HG03442 (cell line): ENCODE measurements around the gene TEAD3.

ENCODE experiments used
- ATAC-seq: cut with Tn5 transposase; IDR thresholded peaks from one replicate; pipeline ENCODE4 v1.9.1; 2021; ENCODE audit warnings: mild to moderate bottlenecking, moderate library complexity; ENCODE audit not compliant: unreplicated experiment

The TEAD3 gene

GRCh38 chr6:35492974-35493284 lies 4.0 kb downstream of the TEAD3 start:
- no peak for ATAC-seq

- ATAC-seq, result no peak
These were observed 4.5 kb downstream of the TEAD3 start for GRCh38 chr6:35492258-35492973.

DNA sequence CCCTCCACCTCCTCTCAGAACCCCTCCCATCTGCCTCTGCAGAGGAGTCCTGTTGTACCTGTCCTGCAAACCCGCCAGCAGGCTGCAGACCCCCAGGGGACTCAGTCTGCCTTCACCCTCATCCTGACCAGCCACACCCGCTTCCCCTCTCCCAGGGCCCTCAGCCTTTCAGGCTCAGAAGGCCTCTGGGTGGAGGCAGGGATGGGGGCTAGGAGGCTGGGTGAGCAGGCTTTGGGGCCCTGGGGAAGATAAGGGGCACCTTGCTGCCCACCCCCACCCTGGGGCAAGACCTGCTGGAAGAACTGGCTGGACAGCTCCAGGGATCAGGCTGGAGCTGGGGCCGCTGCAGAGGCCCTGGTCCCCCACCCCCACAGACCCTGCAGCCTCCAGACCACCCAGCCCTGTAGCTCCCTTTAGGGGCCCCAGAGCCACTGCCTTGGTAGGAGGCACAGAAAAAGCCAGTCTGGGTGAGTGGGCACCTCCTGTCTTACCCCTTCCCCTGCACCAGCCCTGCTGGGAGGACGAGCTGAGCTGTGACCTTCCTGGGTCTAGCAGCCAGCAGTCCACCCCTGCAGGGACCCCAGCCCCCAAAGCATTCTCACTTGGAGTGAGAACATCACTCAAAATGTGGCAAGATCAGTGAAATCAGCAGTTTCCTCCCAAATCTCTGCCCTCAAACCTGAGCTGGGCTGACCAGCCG lies 5.2 kb downstream of the TEAD3 start:
- no peak for ATAC-seq

DNA sequence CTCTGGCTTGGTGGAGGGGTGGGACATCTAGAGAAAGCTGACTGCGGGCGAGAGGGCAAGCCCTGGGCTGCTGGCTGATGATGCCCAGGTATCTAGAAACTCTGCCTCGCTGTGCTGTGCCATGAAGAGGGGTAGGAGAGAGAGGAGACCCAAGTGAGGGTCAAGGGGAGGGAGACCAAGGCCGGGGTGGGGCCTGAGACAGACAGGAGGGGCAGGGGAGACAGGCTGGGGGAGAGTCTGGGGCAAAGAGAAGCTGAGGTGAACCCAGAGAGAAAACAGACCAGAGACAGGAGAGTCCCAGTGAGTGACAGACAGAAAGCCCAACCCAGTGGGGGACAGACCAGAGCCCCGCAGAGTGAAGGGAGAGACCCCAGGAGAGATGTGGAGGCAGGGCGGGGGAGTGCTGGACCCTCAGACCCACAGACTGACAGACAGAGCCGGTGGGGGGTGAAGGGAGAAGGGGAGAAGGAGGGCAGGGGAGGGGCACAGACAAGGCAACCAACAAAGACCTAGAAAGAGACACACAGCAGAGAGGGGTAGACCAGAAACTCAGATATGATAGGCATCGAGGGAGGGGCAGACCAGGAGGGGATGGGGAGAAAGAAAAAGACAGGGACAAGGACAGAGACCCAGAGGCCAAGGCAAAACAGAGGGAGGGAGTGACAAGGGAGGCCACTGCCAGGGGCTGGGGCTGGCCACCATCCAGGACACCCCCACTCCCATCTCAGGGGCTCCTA lies 5.9 kb downstream of the TEAD3 start:
- ATAC-seq, result no peak

GRCh38 chr6:35489995-35490791 lies 6.7 kb downstream of the TEAD3 start:
- no peak for ATAC-seq

DNA sequence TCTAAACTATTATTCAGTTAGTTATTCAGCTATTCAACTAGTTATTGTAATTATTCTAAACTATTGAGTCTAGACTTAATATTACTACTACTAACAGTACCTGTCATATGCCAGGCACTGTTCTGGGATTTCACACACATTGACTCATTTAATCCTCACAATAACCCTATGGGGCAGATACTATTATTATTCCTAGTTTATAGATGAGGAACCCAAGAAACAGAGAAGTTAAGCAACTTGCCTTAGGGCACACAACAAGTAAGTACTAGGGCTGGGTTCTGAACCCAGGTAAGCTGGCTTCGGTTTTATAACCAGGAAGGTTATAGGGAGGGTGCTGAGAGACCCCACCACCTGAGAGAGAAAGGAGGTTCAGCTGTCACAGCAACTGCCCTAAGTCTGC lies 7.8 kb downstream of the TEAD3 start:
- ATAC-seq, result no peak

DNA sequence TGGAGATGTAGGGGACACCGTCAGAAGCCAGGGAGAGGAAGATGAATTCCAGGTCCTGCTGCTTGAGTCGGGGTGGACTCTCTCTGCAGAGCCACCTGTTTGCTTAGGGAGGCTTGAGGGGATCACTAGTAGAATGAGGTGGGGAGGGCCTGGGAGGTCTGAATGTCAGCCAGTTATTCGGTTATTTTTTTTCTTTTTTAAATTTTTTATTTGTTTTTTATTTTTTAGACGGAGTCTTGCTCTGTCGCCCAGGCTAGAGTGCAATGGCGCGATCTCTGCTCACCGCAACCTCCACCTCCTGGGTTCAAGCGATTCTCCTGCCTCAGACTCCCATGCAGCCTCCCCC lies 8.4 kb downstream of the TEAD3 start:
- no peak for ATAC-seq

- ATAC-seq, result no peak
These were observed 9.0 kb downstream of the TEAD3 start for GRCh38 chr6:35487658-35488516.

DNA sequence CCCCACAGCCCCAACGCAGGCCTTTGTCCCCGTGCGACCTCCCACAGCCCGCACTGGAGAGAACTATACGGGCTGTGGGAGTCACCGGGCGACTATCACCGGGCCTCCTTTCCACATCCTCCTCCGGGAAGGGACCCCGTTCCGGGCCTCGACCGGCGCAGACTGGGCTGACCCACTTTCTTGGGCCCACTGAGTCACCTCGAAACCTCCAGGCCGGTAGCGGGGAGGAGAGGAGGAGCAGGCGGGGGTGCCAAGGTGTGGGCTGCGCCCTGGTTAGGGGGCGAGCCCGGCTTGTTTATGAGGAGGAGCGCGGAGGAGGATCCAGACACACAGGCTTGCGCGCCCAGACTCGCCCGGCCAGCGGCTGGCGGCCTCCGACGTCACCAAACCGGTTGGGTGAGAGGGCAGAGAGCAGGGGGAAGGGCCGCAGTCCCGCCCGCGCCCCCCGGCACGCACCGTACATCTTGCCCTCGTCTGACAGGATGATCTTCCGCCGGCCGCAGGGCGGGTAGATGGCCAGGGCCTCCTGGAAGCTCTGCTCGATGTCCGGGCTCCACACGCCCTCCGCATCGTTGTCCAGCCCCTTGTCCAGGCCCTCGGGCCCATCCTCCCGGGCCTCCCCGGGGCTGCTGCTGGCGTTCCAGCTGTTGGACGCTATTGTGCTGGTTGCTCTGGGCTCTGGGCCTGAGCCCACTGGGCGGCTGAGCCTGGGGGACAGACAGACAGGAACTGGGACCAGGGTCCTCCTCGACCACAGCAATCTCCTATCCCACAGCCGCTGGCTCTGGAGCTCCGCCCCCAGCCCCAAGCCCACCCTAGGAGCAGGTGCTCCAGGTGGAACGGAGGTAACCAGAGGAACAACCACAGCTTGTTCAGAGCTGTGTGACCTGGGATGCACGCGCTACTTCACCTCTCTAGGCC lies 10.6 kb downstream of the TEAD3 start:
- ATAC-seq, result no peak

- ATAC-seq, result no peak
These were observed 11.4 kb downstream of the TEAD3 start for GRCh38 chr6:35485402-35485877.

DNA sequence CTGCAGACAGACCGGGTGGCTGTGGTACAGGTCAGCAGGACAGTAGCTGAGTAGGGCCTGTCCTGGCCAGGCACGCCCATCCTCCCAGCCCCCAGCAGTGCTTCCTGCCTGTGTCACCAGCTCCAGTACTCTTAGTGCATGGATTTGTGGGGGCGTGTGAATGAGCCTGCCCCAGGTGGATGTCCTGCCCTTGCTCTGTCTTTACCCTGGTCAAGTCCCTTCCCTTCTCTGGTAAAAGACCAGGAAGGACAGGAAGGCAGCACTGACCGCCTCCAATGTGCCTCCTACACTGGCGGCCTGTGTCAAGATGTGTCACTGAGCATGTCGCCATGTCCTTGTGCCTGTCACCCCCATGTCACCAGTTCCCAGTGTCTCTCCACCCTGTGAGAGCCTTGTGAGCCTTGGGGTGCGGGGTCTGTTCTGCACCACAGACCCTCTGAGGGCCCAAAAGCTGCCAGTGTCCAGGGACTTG lies 11.9 kb downstream of the TEAD3 start:
- ATAC-seq, result no peak

GRCh38 chr6:35483893-35484645 lies 12.8 kb downstream of the TEAD3 start:
- no peak for ATAC-seq

GRCh38 chr6:35483490-35483889 lies 13.4 kb downstream of the TEAD3 start:
- no peak for ATAC-seq

DNA sequence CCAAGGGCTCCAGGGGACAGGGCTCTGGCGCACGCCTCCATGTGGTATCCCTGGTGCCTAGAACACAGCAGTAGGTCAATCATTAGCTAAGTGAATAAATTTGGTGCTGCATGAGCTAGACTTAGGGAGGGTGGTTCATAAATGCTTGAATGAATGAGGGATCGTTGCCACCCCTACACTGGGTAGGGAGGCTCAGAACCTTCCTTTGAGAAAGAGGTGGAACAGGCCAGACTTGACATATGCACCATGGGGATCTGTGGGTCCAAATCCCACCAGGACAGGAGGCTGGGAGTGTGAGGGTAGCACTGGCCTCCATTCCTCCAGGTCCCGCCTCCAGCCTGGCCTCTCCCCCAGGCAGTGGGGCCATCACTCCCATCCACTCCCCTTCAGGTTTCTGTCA lies 13.8 kb downstream of the TEAD3 start:
- no peak for ATAC-seq

GRCh38 chr6:35481226-35481625 lies 15.7 kb downstream of the TEAD3 start:
- no peak for ATAC-seq

DNA sequence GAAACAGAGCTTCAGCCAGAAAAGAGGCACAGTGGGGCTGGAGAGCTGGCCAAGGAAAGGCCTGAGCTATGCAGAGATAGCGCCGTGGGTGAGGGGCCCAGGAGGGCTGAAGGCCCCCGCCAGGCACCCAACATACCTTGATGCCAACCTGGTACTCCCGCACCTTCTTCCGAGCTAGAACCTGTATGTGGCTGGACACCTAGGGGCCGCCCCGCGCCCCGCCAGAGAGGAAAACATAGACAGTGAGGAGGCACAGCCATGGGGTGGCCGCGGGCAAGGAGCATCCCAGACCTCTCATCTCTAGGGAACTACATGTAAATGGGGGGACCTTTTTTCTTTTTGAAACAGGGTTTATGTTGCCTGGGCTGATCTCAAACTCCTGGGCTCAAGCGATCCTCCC lies 16.7 kb downstream of the TEAD3 start:
- ATAC-seq, result no peak

DNA sequence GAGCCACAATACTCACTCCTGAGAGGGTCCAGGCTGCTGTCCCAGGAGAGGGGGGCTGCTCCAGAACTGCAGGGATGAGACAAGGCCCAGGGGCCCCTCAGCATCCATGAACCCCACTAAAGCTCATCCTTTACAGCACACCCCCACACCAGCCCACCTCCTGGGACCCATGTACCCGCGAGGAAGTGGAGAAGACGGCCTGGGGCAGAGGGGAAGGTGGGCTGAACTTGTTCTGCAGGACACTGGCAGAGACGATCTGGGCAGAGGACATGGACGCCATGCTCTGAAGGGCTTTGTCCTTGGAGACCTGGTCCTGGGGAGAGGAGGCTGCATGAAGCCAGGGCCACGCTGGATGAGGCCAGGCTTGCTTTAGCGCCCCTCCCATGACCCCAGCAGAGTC lies 18.6 kb downstream of the TEAD3 start:
- ATAC-seq, result no peak

DNA sequence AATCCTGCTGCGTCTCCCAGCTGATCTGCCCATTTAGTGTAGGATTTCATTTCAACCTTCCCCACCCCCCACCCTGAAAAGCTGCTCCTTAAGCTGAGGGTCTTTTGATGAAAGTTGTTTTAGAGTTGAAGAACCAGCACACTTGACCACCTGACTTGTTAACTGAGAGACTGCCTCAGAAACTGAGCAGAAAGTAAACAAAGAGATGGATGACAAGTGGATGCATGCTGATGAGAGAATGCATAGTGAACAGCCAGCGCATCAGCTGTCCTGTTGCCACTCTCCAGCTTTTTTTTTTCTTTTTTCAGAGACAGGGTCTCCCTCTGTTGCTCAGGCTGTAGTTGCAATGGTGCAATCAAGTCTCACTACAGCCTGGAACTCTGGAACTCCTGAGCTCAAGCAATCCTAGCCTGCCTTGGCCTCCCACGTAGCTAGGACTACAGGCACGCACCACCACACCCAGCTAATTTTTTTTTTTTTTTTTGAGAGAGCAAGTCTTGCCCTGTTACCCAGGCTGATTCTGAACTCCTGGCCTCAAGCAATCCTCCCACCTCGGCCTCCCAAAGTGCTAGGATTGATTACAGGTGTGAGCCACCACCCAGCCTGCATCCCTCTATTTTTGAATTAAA lies 19.2 kb downstream of the TEAD3 start:
- no peak for ATAC-seq
